GM10847 (cell line): ENCODE data around the gene IQGAP1.

ENCODE experiments used
- POLR2A ChIP-seq: IDR thresholded peaks from 2 replicates; pipeline ENCODE4 v1.6.1; 2011; ENCODE audit not compliant: insufficient read length; ENCODE audit errors: extremely low read depth

Gene IQGAP1

GRCh38 chr15:90422043-90422442 lies 34.0 kb downstream of the IQGAP1 start:
- no peak for TF ChIP-seq POLR2A

DNA sequence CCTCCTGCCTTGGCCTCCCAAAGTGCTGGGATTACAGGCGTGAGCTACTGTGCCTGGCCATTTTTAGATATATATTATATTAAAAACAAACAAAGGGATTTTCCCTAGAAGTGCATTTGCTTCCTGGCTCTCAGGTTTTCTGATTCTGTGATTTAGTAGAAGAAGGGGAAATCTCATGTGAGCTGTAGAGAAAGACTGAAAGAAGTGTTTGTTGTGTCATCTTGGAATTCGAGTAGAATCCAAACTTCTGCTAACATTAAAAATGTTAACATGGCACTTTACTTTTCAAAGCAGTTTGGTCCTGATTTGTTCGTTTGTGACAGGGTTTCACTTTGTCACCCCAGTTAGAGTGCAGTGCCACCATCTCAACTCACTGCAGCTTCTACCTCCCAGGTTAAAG lies 34.9 kb downstream of the IQGAP1 start:
- TF ChIP-seq POLR2A: no peak

GRCh38 chr15:90423801-90424319 lies 35.8 kb downstream of the IQGAP1 start:
- TF ChIP-seq POLR2A: no peak

DNA sequence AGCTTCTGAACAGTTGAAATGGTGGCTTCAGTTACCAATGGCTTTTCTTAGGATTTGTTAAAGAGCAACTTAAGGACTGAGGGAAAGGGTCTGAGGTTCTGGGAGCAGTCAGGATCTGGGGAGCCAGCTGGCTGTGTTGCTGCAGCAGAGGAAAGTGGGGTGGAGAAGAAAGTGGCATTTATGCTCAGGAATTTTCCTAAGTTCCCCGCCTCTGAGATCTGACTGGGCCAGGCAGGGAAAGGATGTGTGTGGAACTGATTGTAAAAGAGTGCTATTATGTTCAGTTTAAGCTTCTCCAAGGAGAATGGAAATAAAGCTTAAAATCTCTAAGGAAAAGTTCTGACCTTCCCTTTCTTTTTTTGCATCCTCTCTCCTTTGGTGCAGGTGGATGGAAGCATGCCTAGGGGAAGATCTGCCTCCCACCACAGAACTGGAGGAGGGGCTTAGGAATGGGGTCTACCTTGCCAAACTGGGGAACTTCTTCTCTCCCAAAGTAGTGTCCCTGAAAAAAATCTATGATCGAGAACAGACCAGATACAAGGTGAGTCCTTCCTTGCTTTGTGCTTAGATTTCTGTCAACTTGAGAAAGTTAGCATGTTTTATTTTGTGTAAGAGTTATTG lies 37.8 kb downstream of the IQGAP1 start:
- TF ChIP-seq POLR2A: no peak

DNA sequence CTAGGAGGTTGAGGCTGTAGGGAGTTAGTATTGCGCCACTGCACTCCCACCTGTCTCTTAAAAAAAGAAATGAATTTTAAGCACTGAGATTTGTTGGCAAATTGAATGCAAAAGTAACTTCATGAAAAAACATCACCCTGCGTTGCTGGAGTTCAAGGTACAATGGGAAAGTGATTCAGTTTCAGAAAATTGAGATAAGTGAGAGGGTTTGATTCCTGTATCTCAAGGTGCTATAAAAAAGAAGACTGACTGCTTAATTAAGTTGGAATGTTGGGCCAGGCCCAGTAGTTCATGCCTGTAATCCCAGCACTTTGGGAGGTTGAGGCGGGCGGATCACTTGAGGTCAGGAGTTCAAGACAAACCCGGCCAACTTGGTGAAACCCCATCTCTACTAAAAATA lies 39.1 kb downstream of the IQGAP1 start:
- no peak for TF ChIP-seq POLR2A

GRCh38 chr15:90432253-90432652 lies 44.2 kb downstream of the IQGAP1 start:
- TF ChIP-seq POLR2A: no peak

DNA sequence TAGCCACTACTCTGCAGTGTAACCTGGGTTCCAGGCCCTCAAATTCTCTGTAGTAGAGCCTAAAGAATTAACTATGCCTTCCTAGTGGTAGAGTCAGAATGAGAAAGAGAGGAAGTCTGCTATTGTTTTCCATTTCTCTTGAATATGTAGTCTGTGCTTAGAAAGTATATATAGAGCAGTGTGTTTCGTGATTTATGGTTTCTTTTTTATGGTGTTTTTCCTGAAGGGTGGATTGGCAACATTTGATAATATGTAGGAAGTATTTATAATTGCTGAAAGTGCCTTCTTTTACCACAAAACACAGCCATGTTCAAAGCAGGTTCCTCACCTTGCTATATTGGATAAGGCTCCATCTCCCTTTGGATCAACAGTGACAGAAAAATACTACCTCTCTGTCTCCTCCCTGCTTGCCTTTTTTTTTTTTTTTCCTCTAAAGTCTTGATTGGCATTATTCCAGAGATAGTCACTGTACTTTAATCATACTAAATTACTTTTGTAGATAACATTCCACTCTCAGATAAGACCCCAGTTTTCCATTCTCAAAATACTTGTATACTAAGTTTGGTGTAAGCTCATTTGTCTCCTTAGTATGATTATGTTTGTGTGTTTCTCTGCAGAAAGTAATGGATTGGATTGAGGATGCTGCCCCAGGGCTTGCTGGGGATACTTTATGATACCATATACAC lies 47.8 kb downstream of the IQGAP1 start:
- no peak for TF ChIP-seq POLR2A

DNA sequence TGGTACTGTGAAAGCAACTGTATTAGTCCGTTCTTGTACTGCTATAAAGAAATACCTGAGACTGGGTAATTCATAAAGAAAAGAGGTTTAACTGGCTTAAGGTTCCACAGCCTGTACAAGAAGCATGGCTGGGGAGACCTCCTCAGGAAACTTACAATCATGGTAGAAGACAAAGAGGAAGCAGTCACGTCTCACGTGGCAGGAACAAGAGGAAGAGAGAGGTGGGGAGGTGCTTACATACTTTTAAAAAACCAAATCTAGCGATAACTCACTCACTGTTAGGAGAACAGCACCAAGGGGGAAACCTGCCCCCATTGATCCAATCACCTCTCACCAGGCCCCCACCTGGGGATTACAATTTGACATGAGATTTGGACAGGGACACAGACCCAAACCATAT lies 48.9 kb downstream of the IQGAP1 start:
- no peak for TF ChIP-seq POLR2A

GRCh38 chr15:90437516-90437915 lies 49.5 kb downstream of the IQGAP1 start:
- no peak for TF ChIP-seq POLR2A

GRCh38 chr15:90439946-90440345 lies 51.9 kb downstream of the IQGAP1 start:
- no peak for TF ChIP-seq POLR2A

DNA sequence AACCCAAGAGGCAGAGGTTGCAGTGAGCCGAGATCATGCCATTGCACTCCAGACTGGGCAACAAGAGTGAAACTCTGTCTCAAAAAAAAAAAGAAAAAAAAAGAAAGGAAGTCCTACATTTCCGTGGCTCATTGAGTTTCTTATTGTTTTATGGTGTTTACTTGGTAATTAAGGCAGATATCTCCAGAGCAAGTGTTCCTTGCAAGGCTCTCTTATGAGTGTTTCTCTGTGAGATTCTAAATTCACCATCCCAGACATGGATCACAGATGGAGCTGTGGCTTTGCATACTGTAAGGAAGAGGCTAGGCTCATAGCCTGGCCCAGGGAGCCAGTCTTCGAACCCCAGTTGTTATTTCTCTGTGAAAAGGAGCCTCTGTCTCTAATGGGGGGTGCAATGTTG lies 53.0 kb downstream of the IQGAP1 start:
- TF ChIP-seq POLR2A: no peak

GRCh38 chr15:90442423-90442822 lies 54.4 kb downstream of the IQGAP1 start:
- no peak for TF ChIP-seq POLR2A

DNA sequence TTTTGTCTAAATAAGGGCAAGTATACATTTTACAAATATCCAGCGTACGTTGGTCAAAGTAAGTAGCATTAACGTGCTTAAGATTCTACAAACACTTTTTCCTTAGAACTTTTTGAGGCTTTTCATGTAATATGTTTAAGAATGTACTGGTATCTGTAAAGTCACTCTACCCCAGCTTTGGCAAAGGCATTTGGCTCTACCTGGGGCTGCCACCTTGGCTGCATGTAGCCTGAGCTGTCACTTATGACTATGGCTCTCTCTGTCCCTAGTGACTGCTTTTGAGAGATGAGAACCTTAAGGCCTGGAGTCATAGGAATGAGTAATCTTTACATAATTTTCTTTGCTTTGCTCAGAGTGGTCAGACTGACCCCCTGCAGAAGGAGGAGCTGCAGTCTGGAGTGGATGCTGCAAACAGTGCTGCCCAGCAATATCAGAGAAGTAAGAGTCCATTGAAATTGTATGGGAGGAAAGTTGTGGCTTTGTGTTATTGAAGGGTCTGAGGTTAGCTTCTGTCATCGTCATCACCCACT lies 61.2 kb downstream of the IQGAP1 start:
- TF ChIP-seq POLR2A: no peak

GRCh38 chr15:90451053-90451850 lies 63.2 kb downstream of the IQGAP1 start:
- no peak for TF ChIP-seq POLR2A

GRCh38 chr15:90456236-90456635 lies 68.2 kb downstream of the IQGAP1 start:
- no peak for TF ChIP-seq POLR2A

GRCh38 chr15:90458061-90458460 lies 70.0 kb downstream of the IQGAP1 start:
- no peak for TF ChIP-seq POLR2A

- TF ChIP-seq POLR2A: no peak
Observed at GRCh38 chr15:90459368-90459767, 71.3 kb downstream of the IQGAP1 start.
